Neuronal stem cell (in vitro differentiated cells): ENCODE measurements around the gene RNU2-63P.
"Not testable (repeated sequence)": the region's sequence is repeated elsewhere in the genome, so short reads cannot be mapped to it uniquely, and the experiment has no call there.

Experiments used
- DNase-seq: peaks from one replicate; pipeline ENCODE4 v3.0.0-alpha.2; 2013; ENCODE audit warnings: low spot score
- H2AFZ ChIP-seq: one replicate; pipeline ENCODE4 v1.6.1; 2013; ENCODE audit warnings: mild to moderate bottlenecking, low read length, inconsistent platforms
- H2AK5ac ChIP-seq: 2 replicates; pipeline ENCODE4 v1.6.1; 2013; ENCODE audit warnings: low read depth, mild to moderate bottlenecking, inconsistent platforms, low read length, moderate library complexity, mixed read lengths
- H2BK120ac ChIP-seq: 2 replicates; pipeline ENCODE4 v1.6.1; 2013; ENCODE audit warnings: low read depth, mild to moderate bottlenecking, inconsistent platforms, low read length, moderate library complexity, mixed read lengths
- H2BK12ac ChIP-seq: one replicate; pipeline ENCODE4 v1.6.1; 2013; ENCODE audit warnings: low read length, inconsistent platforms
- H2BK15ac ChIP-seq: 2 replicates; pipeline ENCODE4 v1.6.1; 2013; ENCODE audit warnings: mild to moderate bottlenecking, low read length, inconsistent platforms, mixed read lengths
- H2BK5ac ChIP-seq: one replicate; pipeline ENCODE4 v1.6.1; 2013; ENCODE audit warnings: inconsistent platforms, mild to moderate bottlenecking, low read length, moderate library complexity
- H3K14ac ChIP-seq: one replicate; pipeline ENCODE4 v1.6.1; 2013; ENCODE audit warnings: low read length, inconsistent platforms
- H3K18ac ChIP-seq: 2 replicates; pipeline ENCODE4 v1.6.1; 2013; ENCODE audit warnings: low read length, inconsistent platforms
- H3K23ac ChIP-seq: 2 replicates; pipeline ENCODE4 v1.6.1; 2013; ENCODE audit warnings: low read depth, mild to moderate bottlenecking, mixed read lengths, low read length, inconsistent platforms; ENCODE audit not compliant: poor library complexity
- H3K27ac ChIP-seq: replicated peaks from 3 replicates; pipeline ENCODE4 v1.5.1; 2013; ENCODE audit warnings: low read length, inconsistent platforms
- H3K27me3 ChIP-seq, 3 experiments: 2 replicates each; pipeline ENCODE4 v1.6.1; 2013; ENCODE audit warnings: low read length in 3 of 3, mild to moderate bottlenecking in 2 of 3, inconsistent platforms in 1 of 3, low read depth in 1 of 3, mixed read lengths in 1 of 3, moderate library complexity in 1 of 3; ENCODE audit not compliant: control insufficient read depth in 3 of 3, insufficient read depth in 3 of 3
- H3K36me3 ChIP-seq, 2 donors: replicated peaks in 1 of 2; 2 replicates each; pipeline ENCODE4 v1.6.1; 2013; ENCODE audit warnings: low read length in 2 of 2; ENCODE audit not compliant: control insufficient read depth in 2 of 2, insufficient read depth in 2 of 2
- H3K4ac ChIP-seq: 2 replicates; pipeline ENCODE4 v1.6.1; 2013; ENCODE audit warnings: inconsistent platforms, mild to moderate bottlenecking, low read length, moderate library complexity
- H3K4me1 ChIP-seq, 2 donors: 1 replicate in 1 of 2; 2 replicates in 1 of 2; pipeline ENCODE4 v1.6.1; 2013; ENCODE audit warnings: low read length in 2 of 2, low read depth in 1 of 2; ENCODE audit not compliant: control insufficient read depth in 2 of 2, insufficient read depth in 1 of 2
- H3K4me2 ChIP-seq: one replicate; pipeline ENCODE4 v1.6.1; 2013; ENCODE audit warnings: mild to moderate bottlenecking, low read length, inconsistent platforms; ENCODE audit not compliant: insufficient read depth, poor library complexity, severe bottlenecking
- H3K4me3 ChIP-seq, 2 donors: 2 replicates each; pipeline ENCODE4 v1.5.1; 2013; ENCODE audit warnings: low read length in 2 of 2, mild to moderate bottlenecking in 2 of 2, inconsistent platforms in 1 of 2, moderate library complexity in 1 of 2
- H3K79me1 ChIP-seq: one replicate; pipeline ENCODE4 v1.6.1; 2013; ENCODE audit warnings: low read depth, mild to moderate bottlenecking, inconsistent platforms, low read length, moderate library complexity
- H3K9ac ChIP-seq: one replicate; pipeline ENCODE4 v1.6.1; 2013; ENCODE audit warnings: mild to moderate bottlenecking, low read depth, low read length, inconsistent platforms; ENCODE audit not compliant: poor library complexity
- H3K9me3 ChIP-seq, 2 donors: replicated peaks in 1 of 2; 2 replicates each; pipeline versions ENCODE3 to v1.6.1; 2013; ENCODE audit warnings: low read length in 2 of 2, mild to moderate bottlenecking in 2 of 2, inconsistent platforms in 1 of 2, low read depth in 1 of 2, mixed read lengths in 1 of 2, moderate library complexity in 1 of 2; ENCODE audit not compliant: control insufficient read depth in 2 of 2, insufficient read depth in 1 of 2
- H4K8ac ChIP-seq: one replicate; pipeline ENCODE4 v1.6.1; 2013; ENCODE audit warnings: low read depth, mild to moderate bottlenecking, inconsistent platforms, low read length, moderate library complexity
- H4K91ac ChIP-seq: one replicate; pipeline ENCODE4 v1.6.1; 2013; ENCODE audit warnings: low read length, low read depth, mild to moderate bottlenecking, inconsistent platforms; ENCODE audit not compliant: poor library complexity
- WGBS, 2 donors: extraction: QIAGEN DNeasy Blood & Tissue Kit; methylation state at CpG; one replicate each; pipeline ENCODE4 v1.1.7; 2013; ENCODE audit warnings: missing lambda C conversion rate in 2 of 2, mixed read lengths in 1 of 2; ENCODE audit not compliant: insufficient read length in 2 of 2, insufficient replicate concordance in 1 of 2; ENCODE audit errors: extremely low coverage in 2 of 2; 5-methylcytosine and 5-hydroxymethylcytosine counted together

RNU2-63P gene

DNA sequence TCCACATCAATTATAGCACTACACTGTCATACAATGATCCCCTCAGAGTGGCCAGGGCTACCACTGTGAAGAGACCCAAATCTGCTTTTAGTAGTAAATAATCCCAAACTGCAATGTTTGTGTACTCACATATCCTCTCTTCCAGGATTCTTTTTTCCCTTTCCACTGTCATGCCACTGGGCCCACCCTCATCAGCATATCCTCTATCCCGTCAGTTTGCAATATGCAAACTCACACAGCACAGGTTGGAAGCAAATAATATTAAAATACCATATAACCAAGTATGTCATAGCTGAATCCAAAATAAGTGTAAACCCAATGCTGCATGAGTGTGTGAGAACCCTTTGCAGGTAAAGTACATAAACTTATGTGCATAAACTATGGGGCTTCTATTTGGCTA is 28.9 kb downstream of the RNU2-63P start:
- H3K9ac ChIP-seq, H3K36me3 ChIP-seq, H3K23ac ChIP-seq, H2BK12ac ChIP-seq, H4K8ac ChIP-seq, H2BK120ac ChIP-seq, H3K14ac ChIP-seq, H2BK5ac ChIP-seq, H3K9me3 ChIP-seq, DNase-seq, H3K4ac ChIP-seq, H2BK15ac ChIP-seq, H3K27me3 ChIP-seq, H2AK5ac ChIP-seq, H3K27ac ChIP-seq, H3K4me1 ChIP-seq, H4K91ac ChIP-seq, H2AFZ ChIP-seq, H3K18ac ChIP-seq, H3K4me3 ChIP-seq, H3K79me1 ChIP-seq, H3K4me2 ChIP-seq: not testable (repeated sequence)
- no CpG with 5 or more reads among the region's 1 CpG for WGBS, 2 donors

GRCh38 chr2:87985902-87986301 is 30.4 kb downstream of the RNU2-63P start:
- H3K9me3 ChIP-seq, H2BK15ac ChIP-seq, H3K27ac ChIP-seq, H2AK5ac ChIP-seq, H3K4me2 ChIP-seq, H3K79me1 ChIP-seq, H2BK12ac ChIP-seq, H3K4me3 ChIP-seq, H3K9ac ChIP-seq, H2BK5ac ChIP-seq, H2BK120ac ChIP-seq, H4K8ac ChIP-seq, H3K4me1 ChIP-seq, H4K91ac ChIP-seq, H3K14ac ChIP-seq, H3K18ac ChIP-seq, H3K23ac ChIP-seq, H3K36me3 ChIP-seq, H2AFZ ChIP-seq, H3K27me3 ChIP-seq, H3K4ac ChIP-seq, DNase-seq: not testable (repeated sequence)
- no CpG with 5 or more reads among the region's 5 CpGs for WGBS, 2 donors

DNA sequence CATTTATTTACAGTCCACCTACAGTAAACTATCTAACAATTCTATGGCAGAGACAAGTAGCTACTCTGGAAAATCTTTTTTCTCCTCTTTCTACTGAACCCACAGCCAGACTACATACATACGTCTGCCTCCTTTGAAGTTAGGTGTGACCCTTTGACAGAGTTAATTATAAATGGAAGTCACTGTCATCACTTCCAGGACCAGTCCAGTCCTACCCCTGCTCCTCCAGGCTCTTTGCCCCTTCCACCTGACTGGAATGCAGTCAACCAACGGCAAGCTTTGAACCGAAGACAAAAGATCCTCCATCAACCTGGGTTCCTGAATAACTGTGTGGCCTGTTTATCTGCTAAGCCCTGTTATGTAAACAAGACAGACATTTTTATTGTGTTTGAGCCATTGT is 35.2 kb downstream of the RNU2-63P start:
- H3K27me3 ChIP-seq, H3K4me3 ChIP-seq, H3K27ac ChIP-seq, H2AK5ac ChIP-seq, H3K79me1 ChIP-seq, H3K4me1 ChIP-seq, H3K9ac ChIP-seq, H3K36me3 ChIP-seq, H4K91ac ChIP-seq, H3K23ac ChIP-seq, H2BK5ac ChIP-seq, H3K9me3 ChIP-seq, DNase-seq, H2BK120ac ChIP-seq, H2BK12ac ChIP-seq, H3K4me2 ChIP-seq, H3K18ac ChIP-seq, H3K14ac ChIP-seq, H4K8ac ChIP-seq, H3K4ac ChIP-seq, H2AFZ ChIP-seq, H2BK15ac ChIP-seq: not testable (repeated sequence)
- WGBS, 2 donors: no CpG with 5 or more reads among the region's 3 CpGs

DNA sequence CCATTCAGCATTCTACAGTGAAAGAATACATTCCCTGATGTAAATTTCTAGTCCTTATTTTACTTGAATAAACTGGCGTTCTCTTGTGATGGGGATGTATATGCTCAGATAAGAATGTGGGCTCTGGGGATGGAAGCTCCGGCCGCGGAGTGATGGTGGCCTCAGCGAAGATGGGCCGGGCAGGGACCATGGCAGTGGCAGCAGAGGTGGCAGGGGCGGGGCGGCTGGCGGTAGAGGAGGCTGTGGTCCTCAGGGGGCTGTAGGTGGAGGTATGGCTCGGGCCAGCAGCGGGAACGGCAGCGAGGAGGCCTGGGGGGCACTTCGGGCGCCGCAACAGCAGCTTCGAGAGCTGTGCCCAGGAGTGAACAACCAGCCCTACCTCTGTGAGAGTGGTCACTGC is 44.0 kb downstream of the RNU2-63P start:
- H3K27ac ChIP-seq, DNase-seq, H4K91ac ChIP-seq, H3K4me1 ChIP-seq, H2AFZ ChIP-seq, H3K9ac ChIP-seq, H2BK15ac ChIP-seq, H2AK5ac ChIP-seq, H2BK5ac ChIP-seq, H2BK120ac ChIP-seq, H3K23ac ChIP-seq, H4K8ac ChIP-seq, H3K9me3 ChIP-seq, H3K4ac ChIP-seq, H3K79me1 ChIP-seq, H3K36me3 ChIP-seq, H3K4me3 ChIP-seq, H3K14ac ChIP-seq, H2BK12ac ChIP-seq, H3K4me2 ChIP-seq, H3K27me3 ChIP-seq, H3K18ac ChIP-seq: not testable (repeated sequence)
- WGBS, 2 donors: no CpG with 5 or more reads among the region's 17 CpGs
